COLO668 (cell line): ENCODE data around the gene HOXB4.

Experiments
- DNase-seq: peaks from one replicate; lab custom pipeline; 2025; ENCODE audit not compliant: unreplicated experiment; lab: John Stamatoyannopoulos, UW

Gene HOXB4

GRCh38 chr17:48577946-48578615 lies at the start of gene HOXB4:
TSS of gene HOXB4 (minus strand) at chr17:48578350. CDS start at chr17:48578319, 31 bp downstream.
- peak; percentile 71 for DNase-seq

DNA sequence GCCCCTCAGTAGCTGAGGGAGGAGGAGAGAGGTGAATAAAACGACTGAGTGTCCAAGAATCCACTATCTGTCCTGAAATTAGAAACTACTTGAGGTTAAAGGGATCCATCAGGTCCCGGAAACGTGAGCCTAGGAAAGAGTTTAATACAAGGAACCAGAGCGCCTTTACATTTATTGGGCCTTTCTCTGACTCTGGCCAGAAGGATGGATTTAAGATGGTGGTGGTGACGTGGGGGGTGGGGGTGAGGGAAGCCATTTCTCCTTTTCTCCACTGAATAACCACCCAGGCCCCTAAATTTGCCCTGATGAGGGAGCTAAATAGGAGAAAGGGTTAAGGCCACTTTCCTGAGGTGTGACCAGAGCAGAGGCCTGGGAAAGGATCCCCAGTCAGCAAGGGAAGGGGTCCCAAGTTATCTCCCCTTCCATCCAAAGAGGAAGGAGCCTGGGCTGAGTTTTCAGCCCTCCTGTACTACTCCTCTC lies 49.0 kb upstream of the HOXB4 start:
- no peak for DNase-seq

GRCh38 chr17:48626245-48627117 lies 48.3 kb upstream of the HOXB4 start, which contains the start of gene HOXB9:
TSS of gene HOXB9 (minus strand) at chr17:48626358. CDS start at chr17:48626269, 89 bp downstream.
- peak; percentile 33 for DNase-seq

GRCh38 chr17:48625495-48626244 lies 47.5 kb upstream of the HOXB4 start:
- peak; percentile 65 for DNase-seq

GRCh38 chr17:48624544-48625494 lies 46.7 kb upstream of the HOXB4 start:
- DNase-seq = peak; percentile 30

GRCh38 chr17:48624118-48624517 lies 46.0 kb upstream of the HOXB4 start:
- no peak for DNase-seq

GRCh38 chr17:48623583-48623982 lies 45.4 kb upstream of the HOXB4 start:
- no peak for DNase-seq

GRCh38 chr17:48622857-48623256 lies 44.7 kb upstream of the HOXB4 start:
- DNase-seq = no peak

GRCh38 chr17:48621410-48622392 lies 43.6 kb upstream of the HOXB4 start:
- no peak for DNase-seq

GRCh38 chr17:48620461-48621139 lies 42.5 kb upstream of the HOXB4 start:
- DNase-seq = no peak

DNA sequence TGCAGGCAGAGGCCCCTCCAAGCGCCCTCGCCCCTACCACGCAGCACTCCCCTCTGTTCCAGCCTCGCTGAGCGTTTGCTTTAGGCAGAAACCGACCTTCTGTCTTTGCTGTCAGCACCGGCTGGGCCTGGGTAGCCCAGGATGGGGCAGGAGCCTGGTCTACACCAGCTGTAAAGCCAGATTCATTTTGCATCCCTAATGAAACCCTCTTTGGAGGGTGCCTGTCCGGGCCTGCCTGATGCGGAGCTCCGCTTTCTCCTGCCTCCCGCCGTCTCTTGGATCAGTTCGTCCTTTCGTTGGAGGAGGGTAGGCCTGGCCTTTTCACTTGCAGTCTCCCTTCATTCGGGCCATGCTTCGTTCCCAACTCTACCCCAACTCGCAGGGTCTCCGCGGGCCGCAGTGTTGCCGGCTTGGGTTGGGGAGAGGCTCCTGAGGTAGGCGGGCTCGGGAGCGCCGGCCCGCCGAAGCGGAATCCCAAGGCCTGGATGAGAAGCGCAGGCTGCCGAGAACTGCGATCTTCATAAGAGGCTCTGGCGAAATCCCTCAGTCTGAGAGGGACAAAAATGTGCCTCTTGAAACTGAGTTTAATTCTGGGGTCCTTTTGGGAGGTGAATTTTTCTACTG lies 41.8 kb upstream of the HOXB4 start:
- DNase-seq = no peak

DNA sequence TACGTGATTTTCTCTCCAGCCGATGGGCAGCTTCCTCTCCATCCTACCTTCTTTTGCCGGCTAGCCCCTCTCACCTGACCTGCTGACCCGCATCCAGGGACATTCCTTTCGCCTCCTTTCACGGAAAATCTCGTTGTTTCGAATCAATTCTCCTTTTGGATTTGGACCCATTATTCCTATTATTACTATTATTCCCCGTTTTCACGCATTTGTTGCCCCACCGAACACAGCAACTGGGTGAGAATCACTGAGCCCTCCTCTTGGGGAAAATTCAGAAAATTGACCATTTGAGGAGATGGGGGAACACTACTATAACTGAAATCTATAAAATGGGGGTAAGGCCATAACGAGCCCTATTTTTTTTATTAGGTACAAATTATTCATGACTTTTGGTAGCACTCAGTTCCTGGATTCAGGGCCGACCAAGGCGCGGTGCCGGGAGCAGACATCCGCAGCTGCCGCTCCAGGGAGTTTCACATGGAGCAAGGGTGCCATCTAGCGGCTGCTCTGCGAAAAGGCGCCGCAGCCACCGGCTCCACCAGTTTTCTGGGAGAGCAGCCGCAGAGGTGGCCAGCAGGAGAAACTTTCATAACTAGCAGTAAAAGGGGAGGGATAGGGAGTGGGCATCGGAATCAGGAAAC lies 40.2 kb upstream of the HOXB4 start:
- DNase-seq = peak; percentile 79

DNA sequence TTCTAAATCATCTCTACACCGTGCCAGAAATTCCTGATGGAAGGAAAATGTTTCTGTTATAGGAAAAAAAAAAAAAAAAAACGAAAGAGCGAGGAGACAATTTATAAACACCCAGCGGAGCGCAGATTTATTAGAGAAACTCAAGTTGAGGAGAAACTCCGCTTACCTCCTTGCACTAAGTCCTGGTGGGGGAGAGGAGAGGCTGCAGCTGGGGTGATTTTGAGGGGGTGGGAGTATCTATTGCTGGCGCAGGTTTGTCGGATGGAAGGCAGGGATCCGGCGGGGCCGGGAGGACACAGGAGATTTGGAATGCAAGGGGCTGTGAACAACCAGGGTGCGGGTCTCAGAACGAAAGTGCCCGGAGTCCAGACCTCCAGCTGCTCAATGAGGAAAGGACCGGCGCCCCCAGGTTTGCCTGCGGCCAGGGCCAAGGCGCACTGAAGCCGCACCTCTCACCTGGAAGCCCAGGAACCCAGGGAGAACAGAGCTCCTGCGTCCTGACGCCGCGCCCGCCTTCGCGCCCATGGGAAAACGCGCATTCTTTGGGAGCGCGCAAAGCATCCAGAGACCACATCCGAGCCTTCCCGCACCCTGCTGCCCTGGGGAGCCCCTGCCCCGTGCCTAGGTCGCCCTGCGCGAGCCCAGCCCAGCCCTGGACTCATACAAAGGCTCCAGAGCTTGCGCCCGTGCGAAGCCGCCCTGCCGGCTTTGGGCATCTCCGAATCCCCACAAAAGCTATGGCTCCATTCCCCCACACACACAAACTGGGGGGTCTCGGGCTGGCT lies 39.5 kb upstream of the HOXB4 start:
- peak; percentile 49 for DNase-seq

DNA sequence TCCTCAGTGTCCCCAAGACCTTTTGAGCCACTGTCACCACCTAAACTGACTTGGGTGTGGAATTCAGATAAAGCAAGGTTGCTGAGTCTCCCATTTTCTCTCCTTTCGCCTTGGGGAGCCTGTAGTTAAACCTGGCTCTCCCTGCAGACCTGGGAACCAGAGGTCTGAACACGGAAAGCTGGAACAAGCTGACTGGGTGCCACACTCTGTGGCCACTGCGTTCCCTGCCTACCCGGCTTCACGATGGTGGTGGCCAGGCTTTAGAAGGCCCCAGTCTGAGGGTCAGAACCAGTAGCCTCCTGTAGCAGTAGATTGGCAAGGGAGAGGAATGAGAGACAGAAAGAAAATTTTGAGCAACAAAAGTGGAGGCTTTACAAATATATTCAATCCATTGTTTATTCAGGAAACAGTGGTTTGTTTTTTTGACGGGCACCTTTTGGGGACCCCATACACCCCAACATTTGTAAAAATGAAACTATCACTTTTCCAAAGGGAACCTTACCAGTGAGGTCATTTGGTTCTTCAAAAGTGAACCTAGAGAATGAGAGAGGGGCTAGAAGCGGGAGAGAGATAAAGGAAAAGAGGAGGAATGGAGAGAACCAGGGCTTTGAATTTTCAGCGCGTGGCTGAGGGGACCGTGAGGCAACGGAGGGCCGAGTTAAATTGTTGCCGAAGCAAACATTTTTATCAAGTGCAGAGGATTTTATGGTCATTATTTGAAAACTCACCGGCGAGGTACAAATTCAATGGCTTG lies 38.7 kb upstream of the HOXB4 start:
- DNase-seq = peak; percentile 24

- DNase-seq = peak; percentile 24
Measured at GRCh38 chr17:48615963-48616716, 38.0 kb upstream of the HOXB4 start.
